HG03354 (cell line): ENCODE data around the gene WWTR1.

Experiments used
- ATAC-seq: cut with Tn5 transposase; IDR thresholded peaks from one replicate; pipeline ENCODE4 v1.9.1; 2021; ENCODE audit warnings: mild to moderate bottlenecking; ENCODE audit not compliant: unreplicated experiment, poor library complexity, severe bottlenecking

The WWTR1 gene

GRCh38 chr3:149657926-149658743 lies at the start of gene WWTR1:
Gene WWTR1, minus strand, starts transcription at chr3:149658025. Its CDS starts 719 bp downstream, at chr3:149657306.
- ATAC-seq, result peak; percentile 82

- no peak for ATAC-seq
Observed at GRCh38 chr3:149706905-149707304, 49.1 kb upstream of the WWTR1 start.

DNA sequence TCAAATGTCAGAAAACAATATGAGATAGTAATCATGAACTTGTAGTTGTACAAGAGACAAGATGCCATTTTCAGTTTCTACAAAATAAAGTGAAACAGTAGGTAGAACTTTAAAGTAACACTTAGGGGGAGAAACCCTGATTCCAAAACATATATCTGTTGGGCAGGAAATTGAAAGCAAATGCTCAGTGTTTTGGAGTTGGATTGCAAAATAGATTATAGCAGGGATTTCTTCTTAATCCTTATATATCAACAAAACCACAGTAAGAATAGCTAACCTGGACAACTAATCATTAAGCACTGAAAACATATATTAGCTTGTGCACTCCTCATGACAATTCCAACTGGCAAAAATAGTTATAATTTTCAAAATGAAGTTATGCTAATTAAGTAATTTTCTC lies 47.6 kb upstream of the WWTR1 start:
- no peak for ATAC-seq

- ATAC-seq, result no peak
Observed at GRCh38 chr3:149703466-149703865, 45.6 kb upstream of the WWTR1 start.

- ATAC-seq, result no peak
Observed at GRCh38 chr3:149702691-149703441, 45.0 kb upstream of the WWTR1 start.

DNA sequence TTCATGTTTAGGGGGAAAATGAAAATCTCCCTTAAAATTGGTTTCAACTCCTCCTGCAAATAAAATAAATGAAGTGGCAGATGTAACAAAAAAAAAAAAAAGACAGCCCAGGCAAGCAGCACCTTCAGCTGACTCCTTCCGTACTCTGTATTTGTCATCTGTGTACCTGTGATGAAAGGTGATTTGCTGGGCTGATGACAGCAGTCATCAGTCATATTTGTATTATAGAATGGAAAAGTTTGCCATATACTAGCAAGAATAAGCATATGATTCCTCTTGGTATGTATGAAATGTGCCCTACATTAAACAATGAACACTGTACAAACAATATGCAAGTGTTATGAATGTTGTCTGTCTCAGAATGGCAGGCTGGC lies 44.1 kb upstream of the WWTR1 start:
- ATAC-seq, result no peak

DNA sequence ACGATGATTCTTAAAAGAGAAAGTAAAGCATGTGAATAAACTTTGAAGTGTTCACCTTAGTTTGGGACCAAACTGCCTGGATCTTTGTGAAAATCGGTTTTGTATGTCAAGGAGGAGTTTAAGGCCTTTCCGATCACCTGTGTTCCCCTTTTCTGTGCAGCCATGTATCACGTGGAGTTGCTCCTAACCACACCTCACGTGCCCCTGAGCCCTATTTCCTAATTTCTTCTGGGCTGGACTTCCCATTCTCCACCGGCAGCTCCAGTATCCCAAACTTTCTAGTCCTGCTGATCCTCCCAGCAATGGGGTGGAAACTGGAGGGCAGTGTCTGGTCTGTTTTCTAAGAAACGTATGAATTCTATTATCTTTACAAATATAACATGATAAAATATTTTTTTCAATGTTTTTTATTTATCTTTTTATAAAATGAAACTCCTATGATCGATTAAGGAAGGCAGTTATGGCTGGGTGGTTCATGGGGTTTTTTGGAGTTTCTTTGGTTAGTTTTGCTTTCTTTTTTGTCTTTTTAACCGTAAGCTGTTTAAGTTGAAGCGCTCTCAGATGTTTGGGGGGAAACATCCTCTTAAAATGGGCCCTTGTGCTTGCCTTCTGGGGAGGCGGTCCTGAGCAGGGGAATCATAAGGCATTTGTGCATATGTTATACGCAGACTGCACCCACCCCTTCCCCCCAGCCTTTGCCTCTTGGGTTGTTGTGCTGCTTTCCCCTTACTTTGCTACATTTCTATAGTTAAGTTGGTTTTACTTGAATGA lies 43.6 kb upstream of the WWTR1 start:
- ATAC-seq, result no peak

DNA sequence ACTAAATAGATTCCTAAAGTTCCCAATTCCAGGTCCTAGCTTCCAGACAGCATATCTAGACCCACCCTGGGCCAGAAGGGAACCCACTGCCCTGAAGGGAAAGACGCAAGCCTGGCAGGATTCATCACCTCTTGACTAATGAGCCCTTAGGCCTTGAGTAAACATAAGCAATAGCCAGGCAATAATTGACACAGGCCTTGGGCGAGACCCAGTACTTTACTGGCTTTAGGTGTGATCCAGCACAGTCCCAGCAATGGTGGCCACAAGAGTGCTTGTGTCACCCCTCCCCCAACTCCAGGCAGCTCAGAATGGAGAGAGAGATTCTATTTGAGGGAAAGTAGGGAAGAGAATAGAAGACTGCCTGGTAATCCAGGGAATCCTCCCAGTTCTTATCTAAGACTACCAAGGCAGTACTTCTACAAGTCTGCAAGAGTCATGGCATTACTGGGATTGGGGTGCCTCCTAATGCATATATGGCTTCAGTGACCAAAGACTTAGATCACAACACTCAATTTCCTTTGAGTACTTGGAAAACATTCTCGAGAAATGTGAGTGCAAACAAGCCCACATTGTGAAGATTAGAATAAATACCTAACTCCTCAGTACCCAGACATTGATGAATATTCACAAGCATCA lies 30.4 kb upstream of the WWTR1 start:
- ATAC-seq, result no peak

DNA sequence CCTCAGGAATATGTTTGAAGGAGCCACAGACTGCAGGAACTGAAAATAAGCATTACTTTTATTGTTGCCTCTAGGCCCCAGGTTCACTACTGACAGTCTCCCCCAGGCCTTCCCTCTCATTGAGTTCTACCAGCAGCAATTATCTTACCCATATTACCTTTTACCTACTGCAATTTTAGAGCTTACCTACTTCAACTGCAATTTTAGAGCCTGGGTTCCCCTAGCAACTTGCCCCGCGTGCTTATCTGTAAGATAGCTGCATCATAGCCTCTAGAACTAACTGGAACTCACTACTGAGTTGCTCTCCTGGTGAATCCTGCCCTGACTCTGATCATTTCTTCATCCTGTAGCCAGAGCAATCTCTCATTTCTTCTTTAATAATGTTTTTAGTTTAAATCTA lies 29.2 kb upstream of the WWTR1 start:
- no peak for ATAC-seq

GRCh38 chr3:149678351-149678950 lies 20.6 kb upstream of the WWTR1 start:
- ATAC-seq, result no peak

DNA sequence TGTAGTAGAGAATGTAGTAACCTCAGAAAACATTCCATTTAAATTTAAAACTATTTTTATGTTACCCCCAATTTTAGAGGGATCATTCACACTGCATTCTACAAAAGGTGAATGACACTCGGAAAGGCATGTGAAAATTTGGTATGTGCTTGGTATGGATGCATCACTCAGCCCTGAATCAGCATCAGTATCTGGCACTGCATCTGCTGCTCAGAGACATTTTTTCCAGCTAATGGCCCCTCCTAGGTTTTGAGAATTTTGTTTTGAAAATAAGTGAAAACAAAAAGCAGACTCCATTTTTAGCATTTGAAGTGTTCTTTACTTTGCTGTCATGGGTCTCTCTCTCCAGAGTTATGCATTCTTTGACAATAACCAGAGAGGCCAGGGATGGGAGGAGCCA lies 15.6 kb upstream of the WWTR1 start:
- ATAC-seq, result no peak

- no peak for ATAC-seq
Observed at GRCh38 chr3:149670742-149671492, 13.1 kb upstream of the WWTR1 start.

DNA sequence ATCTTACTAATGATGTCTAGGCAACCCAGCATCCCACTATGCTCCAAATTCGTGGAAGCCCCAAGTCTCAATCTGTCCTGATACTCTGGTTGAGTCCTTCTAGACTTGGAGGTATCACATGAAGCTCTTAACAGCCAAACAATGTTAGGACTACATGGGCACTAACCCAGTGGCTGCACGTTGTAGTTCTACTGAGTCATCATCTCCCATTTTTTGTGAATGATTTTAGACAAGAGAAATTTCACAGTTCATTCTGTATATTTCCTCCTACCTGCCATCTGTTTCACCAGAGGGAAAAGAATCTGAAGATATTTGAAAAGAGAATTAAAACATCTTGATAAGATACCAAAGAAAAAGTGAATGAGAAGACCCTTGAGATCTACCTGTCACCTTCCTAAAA lies 9.8 kb upstream of the WWTR1 start:
- no peak for ATAC-seq

DNA sequence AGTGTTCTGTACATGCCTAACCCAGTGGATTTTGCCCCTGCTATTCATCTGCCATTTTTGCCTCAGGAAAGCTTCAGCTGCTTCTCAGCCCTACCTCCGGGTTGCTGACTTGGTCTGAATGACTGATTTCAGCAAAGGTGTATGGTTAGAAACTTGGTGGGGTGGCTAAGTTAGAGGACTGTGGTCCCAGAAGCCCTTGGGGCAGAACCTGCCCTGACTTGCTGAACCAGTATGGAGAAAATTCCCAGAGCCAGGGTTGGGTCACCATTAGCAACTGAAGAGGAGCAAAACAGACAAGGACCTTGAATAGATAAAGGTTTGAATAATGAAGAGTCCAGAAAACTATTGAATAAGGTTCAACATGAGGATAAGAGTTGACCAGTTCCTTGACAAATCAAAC lies 6.1 kb upstream of the WWTR1 start:
- ATAC-seq, result no peak

GRCh38 chr3:149662240-149662887 lies 4.5 kb upstream of the WWTR1 start:
- no peak for ATAC-seq

DNA sequence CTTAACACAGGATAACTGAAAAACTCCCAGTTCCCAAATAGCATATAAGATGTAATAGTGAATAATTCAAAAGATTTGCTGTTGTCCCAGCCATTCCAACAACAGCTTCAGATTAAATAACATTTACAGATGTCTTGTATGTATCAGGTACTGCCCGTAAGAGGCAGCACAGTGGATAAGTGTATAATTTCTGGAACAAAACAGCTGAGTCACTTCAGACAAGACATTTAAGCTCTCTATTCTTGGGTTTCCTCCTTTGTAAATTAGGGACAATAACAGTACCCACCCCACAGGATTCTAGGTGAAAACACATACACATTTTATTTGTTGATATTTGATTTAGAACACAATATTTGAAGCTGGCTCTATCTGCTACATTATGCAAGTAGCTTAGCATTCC lies 2.6 kb upstream of the WWTR1 start:
- no peak for ATAC-seq

GRCh38 chr3:149658744-149659497 lies 1.1 kb upstream of the WWTR1 start:
- peak; percentile 4 for ATAC-seq
